Ascending aorta (tissue), 2 donors: ENCODE measurements around the gene EIF4G3. TPM values are rescaled to one million over a fixed set of nuclear protein-coding genes. Genes with fewer than 3 reads are reported as not detected.

ENCODE experiments used
- DNase-seq, 2 donors: peaks; one replicate each; pipeline ENCODE4 v3.0.0-alpha.2; 2019; ENCODE audit warnings: low spot score in 2 of 2
- H3K27ac ChIP-seq, 2 donors: fragments of 200-600 bp; sonication (generic); one replicate each; pipeline ENCODE4 v1.5.1; 2016 to 2017; ENCODE audit warnings: mild to moderate bottlenecking in 1 of 2
- H3K27me3 ChIP-seq: fragments of 200-600 bp; sonication (generic); one replicate; pipeline ENCODE4 v1.5.1; 2017
- H3K36me3 ChIP-seq, 2 donors: fragments of 200-600 bp; sonication (generic); one replicate each; pipeline ENCODE4 v1.5.1; 2016
- H3K4me1 ChIP-seq, 2 donors: fragments of 200-600 bp; sonication (generic); one replicate each; pipeline ENCODE4 v1.5.1; 2016 to 2017; ENCODE audit warnings: mild to moderate bottlenecking in 1 of 2
- H3K4me3 ChIP-seq, 2 donors: fragments of 200-600 bp; sonication (generic); one replicate each; pipeline ENCODE4 v1.5.1; 2016 to 2017; ENCODE audit warnings: mild to moderate bottlenecking in 1 of 2
- H3K9me3 ChIP-seq, 2 donors: fragments of 200-600 bp; sonication (generic); one replicate each; pipeline ENCODE4 v1.5.1; 2016
- CTCF ChIP-seq, 3 experiments: fragments of 200-600 bp in 2 of 3; fragments of 450-650 bp in 1 of 3; sonication (generic) in 2 of 3; IDR thresholded peaks; one replicate each; pipeline ENCODE4 v1.5.1; 2016 to 2019; ENCODE audit warnings: antibody characterized with exemption in 3 of 3, mild to moderate bottlenecking in 1 of 3, moderate library complexity in 1 of 3
- intact Hi-C: fragments of 100-400 bp; cut with DNase I; formaldehyde crosslinking; loops from one replicate; pipeline ENCODE4 v1.15.1; 2023
- total RNA-seq: library from RNA; depleted of rRNA; stranded (reverse); fragments of >200 nt; gene quantifications from one replicate; pipeline ENCODE4 v1.1.0, GENCODE V29; 2016

Gene EIF4G3
- total RNA-seq, 1 donor from 2014 or later, result 33.7 TPM

- Histone ChIP-seq H3K36me3 (peaks cover 10 to 27% of the 10 kb centered on the region in 2 donors), H3K27me3 (no peaks in the 10 kb centered on the region), H3K9me3 (no peaks in the 10 kb centered on the region), H3K4me1 (no peaks in the 10 kb centered on the region), H3K4me3 (no peak overlapping the region), H3K27ac (no peak overlapping the region)
- TF ChIP-seq CTCF (IDR thresholded peaks at IDR 0.05), result no peak
- intact Hi-C loops, result no loop called here
- no peak for DNase-seq
Observed at GRCh38 chr1:20878799-20879198, 297.9 kb downstream of the EIF4G3 start.

- intact Hi-C loops, result no loop called here
- no peak overlapping the region for H3K4me3 ChIP-seq
- no peaks in the 10 kb centered on the region for H3K4me1 ChIP-seq
- no peaks in the 10 kb centered on the region for H3K9me3 ChIP-seq
- DNase-seq, result no peak
- H3K27me3 ChIP-seq, result no peaks in the 10 kb centered on the region
- H3K27ac ChIP-seq, result no peak overlapping the region
- peaks cover 5 to 27% of the 10 kb centered on the region in 2 donors for H3K36me3 ChIP-seq
- TF ChIP-seq CTCF (IDR thresholded peaks at IDR 0.05), result no peak
Observed at GRCh38 chr1:20875198-20875973, 301.3 kb downstream of the EIF4G3 start.

- H3K27ac ChIP-seq, result no peak overlapping the region
- H3K27me3 ChIP-seq, result no peaks in the 10 kb centered on the region
- peaks cover 0 to 13% of the 10 kb centered on the region in 2 donors for H3K36me3 ChIP-seq
- no peaks in the 10 kb centered on the region for H3K9me3 ChIP-seq
- H3K4me1 ChIP-seq, result no peaks in the 10 kb centered on the region
- DNase-seq, result no peak
- intact Hi-C loops, result no loop called here
- H3K4me3 ChIP-seq, result no peak overlapping the region
- TF ChIP-seq CTCF (IDR thresholded peaks at IDR 0.05), result no peak
Observed at GRCh38 chr1:20873311-20873710, 303.4 kb downstream of the EIF4G3 start.

- Histone ChIP-seq H3K4me1 (no peaks in the 10 kb centered on the region), H3K36me3 (peaks cover 0 to 5% of the 10 kb centered on the region in 2 donors), H3K4me3 (no peak overlapping the region), H3K9me3 (no peaks in the 10 kb centered on the region), H3K27me3 (no peaks in the 10 kb centered on the region), H3K27ac (no peak overlapping the region)
- DNase-seq, result no peak
- TF ChIP-seq CTCF (IDR thresholded peaks at IDR 0.05), result no peak
- intact Hi-C loops, result no loop called here
Observed at GRCh38 chr1:20871419-20871818, 305.3 kb downstream of the EIF4G3 start.

GRCh38 chr1:20870718-20871117, 306.0 kb downstream of the EIF4G3 start:
- Histone ChIP-seq H3K36me3 (peaks cover 0 to 1% of the 10 kb centered on the region in 2 donors), H3K27me3 (no peaks in the 10 kb centered on the region), H3K9me3 (no peaks in the 10 kb centered on the region), H3K27ac (no peak overlapping the region), H3K4me3 (no peak overlapping the region), H3K4me1 (no peaks in the 10 kb centered on the region)
- DNase-seq, result no peak
- no peak for TF ChIP-seq CTCF (IDR thresholded peaks at IDR 0.05)
- intact Hi-C loops, result no loop called here
